CD8-positive, alpha-beta memory T cell (primary cell): ENCODE measurements around the gene RABGAP1L. TPM values are rescaled to one million over a fixed set of nuclear protein-coding genes. Genes with fewer than 3 reads are reported as not detected.
A peak's percentile ranks its signal among the peaks of the same experiment; 100 is the strongest.

Experiments
- CTCF ChIA-PET: fragments of 350-600 bp; sonication (Branson Sonifier 250); formaldehyde crosslinking; loops from one replicate; lab custom pipeline; 2021; ENCODE audit warnings: antibody characterized with exemption; lab: Charles Lee
- POLR2A ChIA-PET: fragments of 350-600 bp; sonication (Branson Sonifier 250); formaldehyde crosslinking; loops from one replicate; lab custom pipeline; 2021; ENCODE audit warnings: antibody characterized with exemption; lab: Charles Lee
- DNase-seq, 5 donors: peaks; one replicate each; pipeline versions ENCODE4 v3.0.0 to v3.0.0-alpha.2; 2020 to 2022; ENCODE audit warnings: mixed read lengths in 1 of 5
- H3K27ac ChIP-seq: one replicate; pipeline ENCODE4 v1.7.0; 2013; ENCODE audit warnings: low read depth, mild to moderate bottlenecking, low read length, moderate library complexity
- H3K27me3 ChIP-seq: 2 replicates; pipeline ENCODE4 v1.7.0; 2013; ENCODE audit warnings: low read length, mild to moderate bottlenecking; ENCODE audit not compliant: insufficient read depth, poor library complexity, severe bottlenecking
- H3K36me3 ChIP-seq: 2 replicates; pipeline ENCODE4 v1.7.0; 2013; ENCODE audit warnings: mild to moderate bottlenecking, low read length, moderate library complexity; ENCODE audit not compliant: insufficient read depth
- H3K4me1 ChIP-seq: 2 replicates; pipeline ENCODE4 v1.7.0; 2013; ENCODE audit warnings: mild to moderate bottlenecking, low read length, moderate library complexity; ENCODE audit not compliant: insufficient read depth
- H3K4me3 ChIP-seq: 2 replicates; pipeline ENCODE4 v1.7.0; 2013; ENCODE audit warnings: mild to moderate bottlenecking, low read length
- H3K9me3 ChIP-seq: 2 replicates; pipeline ENCODE4 v1.7.0; 2013; ENCODE audit warnings: mild to moderate bottlenecking, low read length
- H3K27ac Mint-ChIP-seq, 8 donors: one replicate each; pipeline ENCODE4 v1.8.0; 2020 to 2021; ENCODE audit warnings: mixed read lengths in 8 of 8, mild to moderate bottlenecking in 6 of 8, inconsistent platforms in 3 of 8, moderate library complexity in 3 of 8
- H3K27me3 Mint-ChIP-seq, 2 donors: one replicate each; pipeline ENCODE4 v1.8.0; 2020 to 2021; ENCODE audit warnings: mixed read lengths in 2 of 2, mild to moderate bottlenecking in 1 of 2, moderate library complexity in 1 of 2
- H3K36me3 Mint-ChIP-seq, 3 donors: one replicate each; pipeline ENCODE4 v1.8.0; 2020 to 2021; ENCODE audit warnings: mixed read lengths in 3 of 3, inconsistent platforms in 1 of 3, mild to moderate bottlenecking in 1 of 3
- H3K4me1 Mint-ChIP-seq, 3 donors: one replicate each; pipeline ENCODE4 v1.8.0; 2020 to 2021; ENCODE audit warnings: mixed read lengths in 3 of 3, inconsistent platforms in 1 of 3, mild to moderate bottlenecking in 1 of 3
- H3K4me3 Mint-ChIP-seq, 7 donors: one replicate each; pipeline ENCODE4 v1.8.0; 2020 to 2021; ENCODE audit warnings: mixed read lengths in 7 of 7, mild to moderate bottlenecking in 6 of 7, moderate library complexity in 4 of 7, inconsistent platforms in 2 of 7
- H3K9me3 Mint-ChIP-seq, 5 donors: one replicate each; pipeline ENCODE4 v1.8.0; 2020 to 2022; ENCODE audit warnings: mixed read lengths in 5 of 5, mild to moderate bottlenecking in 3 of 5, moderate library complexity in 2 of 5, inconsistent platforms in 1 of 5
- polyA plus RNA-seq: library from polyadenylated mRNA; unstranded; fragments of 300-500 nt; fragmentation: Illumina TruSeq; gene quantifications from one replicate; pipeline ENCODE4 v1.2.3, GENCODE V29; 2021
- total RNA-seq, 2 experiments: library from RNA; stranded (reverse); gene quantifications; one replicate each; pipeline ENCODE4 v1.2.3, GENCODE V29; 2021

RABGAP1L gene
- total and polyA plus RNA-seq, 3 experiments from 2014 or later = 41.7 to 78.5 (median 42.7) TPM

- Mint-ChIP-seq H3K9me3 (peaks cover 0 to 1% (median 0%) of the 10 kb centered on the region in 5 donors), H3K27ac (peak overlapping the region; percentile 83 to 97 (median 96)), H3K36me3 (peaks cover 9 to 67% (median 24%) of the 10 kb centered on the region in 3 donors), H3K27me3 (no peaks in the 10 kb centered on the region), H3K4me1 (peaks cover 35 to 54% (median 52%) of the 10 kb centered on the region in 3 donors), H3K4me3 (peak overlapping the region; percentile 68 to 87 (median 83))
- Histone ChIP-seq H3K27ac (no peak overlapping the region), H3K27me3 (no peaks in the 10 kb centered on the region), H3K4me3 (no peak overlapping the region), H3K9me3 (no peaks in the 10 kb centered on the region), H3K4me1 (peaks cover 14% of the 10 kb centered on the region), H3K36me3 (no peaks in the 10 kb centered on the region)
- ChIA-PET CTCF (interaction anchor here (1.1 to 1.9 kb wide), 4 partner anchors 9 to 136 kb away, joined by 3 to 5 read pairs (median 4); partner anchors contain the start of genes CACYBP and MRPS14), POLR2A (interaction anchor here (1.1 to 1.7 kb wide), 3 partner anchors 10 to 26 kb away, joined by 3 to 8 read pairs (median 4); partner anchors contain the start of gene CACYBP)
- no peak for DNase-seq
Measured at GRCh38 chr1:174989536-174990220, 830.4 kb downstream of the RABGAP1L start.

GRCh38 chr1:174990382-174990999 lies 831.2 kb downstream of the RABGAP1L start:
- CTCF ChIA-PET = interaction anchor here (1.1 to 1.9 kb wide), 4 partner anchors 9 to 135 kb away, joined by 3 to 5 read pairs (median 4); partner anchors contain the start of genes CACYBP and MRPS14
- POLR2A ChIA-PET = interaction anchor here (1.1 to 1.7 kb wide), 2 partner anchors 9 to 26 kb away, joined by 4 to 8 read pairs; partner anchors contain the start of gene CACYBP

GRCh38 chr1:174991473-174991872 lies 832.2 kb downstream of the RABGAP1L start:
- POLR2A ChIA-PET = no interaction called here

More at GRCh38 chr1:174990382-174990999, 831.2 kb downstream of the RABGAP1L start:
- H3K4me1 Mint-ChIP-seq = peaks cover 33 to 48% (median 44%) of the 10 kb centered on the region in 3 donors
- H3K27me3 Mint-ChIP-seq = no peaks in the 10 kb centered on the region
- peak in 2 of 5 donors; percentile 32 to 42 for DNase-seq
- peak overlapping the region; percentile 83 to 97 (median 95) for H3K27ac Mint-ChIP-seq
- Histone ChIP-seq H3K4me3 (peak overlapping the region; percentile 54), H3K27ac (peak overlapping the region; percentile 38), H3K4me1 (peaks cover 14% of the 10 kb centered on the region), H3K9me3 (no peaks in the 10 kb centered on the region), H3K36me3 (no peaks in the 10 kb centered on the region), H3K27me3 (no peaks in the 10 kb centered on the region)
- H3K4me3 Mint-ChIP-seq = peak overlapping the region; percentile 86 to 92 (median 89)
- peaks cover 9 to 67% (median 21%) of the 10 kb centered on the region in 3 donors for H3K36me3 Mint-ChIP-seq
- H3K9me3 Mint-ChIP-seq = peaks cover 0 to 1% (median 0%) of the 10 kb centered on the region in 5 donors

DNA sequence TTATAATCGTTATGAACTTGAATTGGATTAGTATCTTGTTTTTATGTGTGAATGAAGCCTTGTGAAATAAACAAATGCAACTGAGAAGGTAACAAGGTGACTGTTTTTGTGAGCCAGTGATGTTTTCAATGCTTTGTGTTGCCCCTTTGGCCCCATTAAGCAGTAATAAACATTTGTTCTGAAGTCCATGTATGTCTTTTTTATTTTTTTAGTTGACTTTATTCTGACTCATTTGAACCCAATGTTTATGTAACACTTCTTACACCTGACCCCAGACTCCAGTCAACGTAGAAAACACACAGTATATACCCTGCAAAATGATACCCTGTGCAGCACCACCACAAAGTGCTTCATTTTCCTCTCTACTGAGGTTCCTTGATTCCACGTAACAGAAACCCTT lies 835.8 kb downstream of the RABGAP1L start:
- ChIA-PET CTCF (interaction anchor here (0.9 kb wide), 1 partner anchor 11 kb away, joined by 3 read pairs; no protein-coding TSS in a partner anchor), POLR2A (no interaction called here)
- Histone ChIP-seq H3K36me3 (no peaks in the 10 kb centered on the region), H3K9me3 (no peaks in the 10 kb centered on the region), H3K4me3 (no peak overlapping the region), H3K27me3 (no peaks in the 10 kb centered on the region), H3K27ac (no peak overlapping the region), H3K4me1 (peaks cover 9% of the 10 kb centered on the region)
- H3K9me3 Mint-ChIP-seq = no peaks in the 10 kb centered on the region
- H3K36me3 Mint-ChIP-seq = peaks cover 0 to 32% (median 4%) of the 10 kb centered on the region in 3 donors
- H3K27ac Mint-ChIP-seq = peak overlapping the region in 3 of 8 donors; percentile 7 to 38 (median 32)
- no peak for DNase-seq
- peaks cover 15 to 18% (median 17%) of the 10 kb centered on the region in 3 donors for H3K4me1 Mint-ChIP-seq
- H3K27me3 Mint-ChIP-seq = no peaks in the 10 kb centered on the region
- H3K4me3 Mint-ChIP-seq = no peak overlapping the region

More at GRCh38 chr1:174991473-174991872, 832.2 kb downstream of the RABGAP1L start:
- CTCF ChIA-PET = interaction anchor here (0.6 to 1.7 kb wide), 2 partner anchors 9 to 874 kb away, joined by 3 read pairs; no protein-coding TSS in a partner anchor
- Mint-ChIP-seq H3K4me1 (peaks cover 32 to 45% (median 43%) of the 10 kb centered on the region in 3 donors), H3K9me3 (peaks cover 0 to 1% (median 0%) of the 10 kb centered on the region in 5 donors), H3K36me3 (peaks cover 9 to 59% (median 20%) of the 10 kb centered on the region in 3 donors), H3K27me3 (no peaks in the 10 kb centered on the region), H3K27ac (peak overlapping the region in 7 of 8 donors; percentile 7 to 68 (median 43)), H3K4me3 (peak overlapping the region in 4 of 7 donors; percentile 6 to 44 (median 22))
- Histone ChIP-seq H3K27ac (no peak overlapping the region), H3K27me3 (no peaks in the 10 kb centered on the region), H3K4me3 (no peak overlapping the region), H3K9me3 (no peaks in the 10 kb centered on the region), H3K4me1 (peaks cover 14% of the 10 kb centered on the region), H3K36me3 (no peaks in the 10 kb centered on the region)
- DNase-seq = no peak

DNA sequence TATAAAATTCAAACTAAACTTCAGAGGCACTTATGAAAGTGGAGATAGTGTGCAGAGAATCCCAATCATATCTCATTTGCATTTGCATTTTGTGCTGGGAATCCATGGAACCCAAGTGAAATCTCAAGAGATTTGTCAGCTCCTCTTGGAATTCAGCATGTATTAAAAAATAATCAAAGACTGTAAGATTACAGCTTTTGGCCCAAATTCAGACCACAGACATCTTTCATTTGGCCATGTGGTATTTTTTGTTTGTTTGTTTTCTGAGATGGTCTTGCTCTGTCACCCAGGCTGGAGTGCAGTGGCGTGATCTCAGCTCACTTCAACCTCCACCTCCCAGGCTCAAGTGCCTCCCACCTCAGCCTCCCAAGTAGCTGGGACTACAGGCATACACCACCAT lies 836.6 kb downstream of the RABGAP1L start:
- Mint-ChIP-seq H3K4me1 (peaks cover 13 to 19% (median 16%) of the 10 kb centered on the region in 3 donors), H3K36me3 (peaks cover 0 to 33% (median 0%) of the 10 kb centered on the region in 3 donors), H3K9me3 (no peaks in the 10 kb centered on the region), H3K27me3 (no peaks in the 10 kb centered on the region), H3K27ac (peak overlapping the region in 1 of 8 donors; percentile 34), H3K4me3 (no peak overlapping the region)
- no peak for DNase-seq
- Histone ChIP-seq H3K9me3 (no peaks in the 10 kb centered on the region), H3K27me3 (no peaks in the 10 kb centered on the region), H3K4me1 (peaks cover 9% of the 10 kb centered on the region), H3K27ac (no peak overlapping the region), H3K36me3 (no peaks in the 10 kb centered on the region), H3K4me3 (no peak overlapping the region)
- ChIA-PET CTCF (interaction anchor here (0.9 kb wide), 2 partner anchors 10 to 12 kb away, joined by 3 read pairs; no protein-coding TSS in a partner anchor), POLR2A (no interaction called here)

DNA sequence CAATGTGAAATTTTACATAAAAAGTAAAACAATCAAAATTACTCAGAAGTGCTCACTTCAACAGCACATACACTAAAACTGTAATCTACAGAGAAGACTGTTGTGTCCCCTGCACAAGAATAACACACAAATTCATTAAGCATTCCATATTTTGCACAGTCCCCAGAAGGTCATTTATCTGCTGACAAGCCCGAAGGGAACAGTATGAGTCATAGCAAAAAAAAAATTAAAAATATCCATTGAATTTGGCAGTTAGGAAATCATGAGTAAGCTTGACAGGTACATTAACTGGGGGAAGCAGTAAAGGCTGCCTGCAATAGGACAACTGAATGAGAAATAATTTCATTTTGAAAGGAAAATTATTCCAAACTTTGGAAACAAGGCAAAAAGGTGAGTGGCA lies 837.2 kb downstream of the RABGAP1L start:
- POLR2A ChIA-PET = no interaction called here
- DNase-seq = no peak
- no peak overlapping the region for H3K4me3 ChIP-seq
- H3K27me3 ChIP-seq = no peaks in the 10 kb centered on the region
- H3K36me3 ChIP-seq = no peaks in the 10 kb centered on the region
- no peaks in the 10 kb centered on the region for H3K27me3 Mint-ChIP-seq
- H3K27ac ChIP-seq = no peak overlapping the region
- H3K9me3 Mint-ChIP-seq = no peaks in the 10 kb centered on the region
- peaks cover 0 to 34% (median 0%) of the 10 kb centered on the region in 3 donors for H3K36me3 Mint-ChIP-seq
- no peak overlapping the region for H3K4me3 Mint-ChIP-seq
- CTCF ChIA-PET = interaction anchor here (0.9 kb wide), 1 partner anchor 10 kb away, joined by 3 read pairs; no protein-coding TSS in a partner anchor
- peaks cover 15% of the 10 kb centered on the region for H3K4me1 ChIP-seq
- H3K27ac Mint-ChIP-seq = peak overlapping the region in 2 of 8 donors; percentile 25 to 26
- H3K4me1 Mint-ChIP-seq = peaks cover 15 to 21% (median 18%) of the 10 kb centered on the region in 3 donors
- no peaks in the 10 kb centered on the region for H3K9me3 ChIP-seq

DNA sequence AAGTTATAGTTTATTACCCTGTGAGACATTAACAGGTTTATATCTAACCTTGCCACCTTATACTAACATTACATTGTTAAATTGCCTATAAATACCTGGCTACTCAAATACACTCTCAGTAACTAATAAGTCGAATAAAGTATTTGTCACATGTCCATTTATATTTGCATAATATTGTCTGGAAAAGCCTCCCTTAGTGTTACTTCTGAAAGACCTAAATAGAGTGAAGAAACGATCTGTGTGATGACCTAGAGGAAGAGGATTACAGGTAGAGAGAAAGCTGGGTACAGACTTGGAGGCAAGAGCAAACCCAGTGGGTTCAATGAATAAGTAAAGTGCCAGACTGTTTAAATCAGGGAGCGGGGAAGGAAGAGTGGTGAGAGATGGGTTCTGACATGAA lies 837.7 kb downstream of the RABGAP1L start:
- no peaks in the 10 kb centered on the region for H3K27me3 Mint-ChIP-seq
- peaks cover 15 to 24% (median 23%) of the 10 kb centered on the region in 3 donors for H3K4me1 Mint-ChIP-seq
- Histone ChIP-seq H3K4me1 (peaks cover 19% of the 10 kb centered on the region), H3K27ac (no peak overlapping the region), H3K27me3 (no peaks in the 10 kb centered on the region), H3K36me3 (no peaks in the 10 kb centered on the region), H3K9me3 (no peaks in the 10 kb centered on the region), H3K4me3 (no peak overlapping the region)
- POLR2A ChIA-PET = interaction anchor here (4.7 kb wide), 1 partner anchor 30 kb away, joined by 123 read pairs; no protein-coding TSS in a partner anchor
- CTCF ChIA-PET = no interaction called here
- H3K36me3 Mint-ChIP-seq = peaks cover 0 to 32% (median 0%) of the 10 kb centered on the region in 3 donors
- peak overlapping the region in 4 of 8 donors; percentile 32 to 74 (median 67) for H3K27ac Mint-ChIP-seq
- peak overlapping the region in 1 of 7 donors; percentile 8 for H3K4me3 Mint-ChIP-seq
- no peaks in the 10 kb centered on the region for H3K9me3 Mint-ChIP-seq
- no peak for DNase-seq
